UCSD-AML1 (cell line): ENCODE data around the gene PCGF3.
"Not testable (repeated sequence)": the region's sequence is repeated elsewhere in the genome, so short reads cannot be mapped to it uniquely, and the experiment has no call there.

Experiments used
- DNase-seq: peaks from one replicate; lab custom pipeline; 2025; ENCODE audit not compliant: unreplicated experiment; lab: John Stamatoyannopoulos, UW

The PCGF3 gene

GRCh38 chr4:793941-794621 lies 88.4 kb downstream of the PCGF3 start:
- no peak for DNase-seq

- no peak for DNase-seq
Observed at GRCh38 chr4:794900-795725, 89.5 kb downstream of the PCGF3 start.

GRCh38 chr4:795726-796119 lies 90.1 kb downstream of the PCGF3 start:
- DNase-seq = no peak

DNA sequence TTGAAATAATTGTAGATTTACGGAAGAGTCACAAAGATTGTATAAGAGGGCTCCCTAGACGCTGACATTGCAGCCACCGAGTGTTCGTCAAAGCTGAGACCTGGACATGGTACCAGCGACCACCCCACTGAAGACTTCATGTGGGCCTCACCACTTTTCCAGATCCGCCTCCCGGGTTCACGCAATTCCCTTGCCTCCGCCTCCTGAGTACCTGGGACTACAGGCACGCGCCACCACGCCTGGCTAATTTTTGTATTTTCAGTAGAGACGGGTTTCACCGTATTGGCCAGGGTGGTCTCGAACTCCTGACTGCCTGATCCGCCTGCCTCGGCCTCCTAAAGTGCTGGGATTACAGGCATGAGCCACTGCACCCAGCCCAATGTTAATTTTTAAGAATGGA lies 90.6 kb downstream of the PCGF3 start:
- no peak for DNase-seq

- no peak for DNase-seq
Observed at GRCh38 chr4:797066-797465, 91.4 kb downstream of the PCGF3 start.

DNA sequence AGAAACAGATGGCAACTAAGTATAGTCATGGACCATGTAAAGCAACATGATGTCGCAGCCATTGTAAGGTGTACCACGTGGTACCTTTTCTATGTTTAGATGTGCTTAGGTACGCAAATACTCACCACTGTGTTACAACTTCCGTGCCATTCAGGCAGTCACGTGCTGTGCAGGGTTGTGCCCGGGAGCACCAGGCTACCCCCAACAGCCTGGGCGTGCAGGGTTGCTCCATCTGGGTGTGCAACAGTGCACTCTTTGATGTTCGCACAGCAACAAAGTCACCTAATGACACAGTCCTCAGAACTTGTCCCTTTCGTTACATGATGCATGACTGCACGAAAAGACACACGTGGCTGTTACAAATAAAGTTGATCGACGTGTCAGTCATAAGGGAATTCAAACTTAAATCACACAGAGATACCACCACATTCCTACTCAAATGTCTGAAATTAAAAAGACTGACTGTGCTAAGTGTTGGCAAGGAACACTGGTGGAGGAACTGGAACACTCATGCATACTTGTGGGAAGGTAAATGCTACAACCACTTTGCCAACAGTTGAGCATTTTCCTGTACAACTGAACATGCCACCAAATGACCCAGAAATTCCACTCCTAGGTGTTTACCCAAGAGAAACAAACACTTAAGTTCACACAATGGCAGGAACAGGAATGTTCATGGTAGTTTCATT lies 95.9 kb downstream of the PCGF3 start:
- DNase-seq = no peak

- no peak for DNase-seq
Observed at GRCh38 chr4:803884-804283, 98.3 kb downstream of the PCGF3 start.

GRCh38 chr4:804804-805203 lies 99.2 kb downstream of the PCGF3 start:
- no peak for DNase-seq

DNA sequence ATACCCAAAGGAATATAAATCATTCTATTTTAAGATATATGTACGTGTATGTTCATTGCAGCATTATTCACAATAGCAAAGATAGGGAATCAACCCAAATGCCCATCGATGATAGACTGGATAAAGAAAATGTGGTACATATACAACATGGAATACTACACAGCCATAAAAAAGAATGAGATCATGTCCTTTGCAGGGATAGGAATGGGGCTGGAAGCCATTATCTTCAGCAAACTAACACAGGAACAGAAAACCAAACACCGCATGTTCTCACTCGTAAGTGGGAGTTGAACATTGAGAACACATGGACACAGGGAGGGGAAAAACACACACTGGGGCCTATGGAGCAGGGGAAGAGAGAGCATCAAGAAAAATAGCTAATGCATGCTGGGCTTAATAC lies 101.3 kb downstream of the PCGF3 start:
- DNase-seq = not testable (repeated sequence)

DNA sequence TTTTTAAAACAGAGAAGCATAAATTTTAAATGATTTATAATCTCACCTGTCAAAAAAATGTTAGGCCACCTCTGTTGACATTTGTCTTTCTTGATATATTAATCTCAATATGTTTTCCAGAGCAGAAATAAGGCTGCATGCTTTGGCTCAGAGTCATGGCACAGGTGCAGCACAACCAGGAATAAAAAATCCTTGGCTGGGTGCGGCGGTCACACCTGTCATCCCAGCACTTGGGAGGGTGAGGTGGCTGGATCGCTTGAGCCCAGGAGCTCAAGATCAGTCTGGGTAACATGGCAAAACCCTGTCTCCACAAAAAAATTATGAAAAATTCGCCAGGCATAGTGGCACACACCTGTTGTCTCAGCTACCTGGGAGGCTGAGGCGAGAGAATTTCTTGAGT lies 102.2 kb downstream of the PCGF3 start:
- DNase-seq = no peak

DNA sequence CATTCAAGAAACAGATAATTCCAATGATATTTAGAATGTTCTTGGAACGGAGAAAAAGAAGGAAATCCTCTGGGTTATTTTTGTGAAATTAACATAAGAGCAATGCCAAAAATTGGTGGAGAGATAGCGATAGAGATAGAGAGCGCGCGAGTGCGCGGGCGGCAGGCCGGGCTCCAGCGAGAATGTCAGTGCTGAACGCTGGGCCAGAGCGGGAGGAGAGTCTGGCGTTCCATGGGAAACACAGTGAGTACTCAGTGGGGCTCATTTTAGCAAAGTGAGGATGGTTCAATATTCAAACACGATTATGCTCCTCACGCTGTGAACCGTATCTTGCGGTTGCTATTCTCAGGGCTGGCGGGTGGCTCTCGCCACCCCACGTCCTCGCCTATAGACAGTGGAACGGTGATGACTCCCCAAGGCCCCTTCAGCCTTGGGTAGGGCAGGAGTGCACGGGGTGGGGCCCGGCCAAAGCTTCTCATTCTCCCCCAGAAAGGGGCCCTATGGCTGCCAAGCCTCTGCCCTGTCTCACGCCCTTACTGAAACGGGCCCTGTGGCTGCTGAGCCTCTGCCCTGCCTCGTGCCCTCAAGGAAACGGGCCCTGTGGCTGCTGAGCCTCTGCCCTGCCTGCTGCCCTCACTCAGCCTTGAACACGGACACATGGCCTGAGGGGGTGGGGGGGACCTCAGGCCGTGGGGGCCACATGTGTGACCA lies 103.4 kb downstream of the PCGF3 start:
- no peak for DNase-seq

GRCh38 chr4:813900-814299 lies 108.3 kb downstream of the PCGF3 start:
- no peak for DNase-seq

DNA sequence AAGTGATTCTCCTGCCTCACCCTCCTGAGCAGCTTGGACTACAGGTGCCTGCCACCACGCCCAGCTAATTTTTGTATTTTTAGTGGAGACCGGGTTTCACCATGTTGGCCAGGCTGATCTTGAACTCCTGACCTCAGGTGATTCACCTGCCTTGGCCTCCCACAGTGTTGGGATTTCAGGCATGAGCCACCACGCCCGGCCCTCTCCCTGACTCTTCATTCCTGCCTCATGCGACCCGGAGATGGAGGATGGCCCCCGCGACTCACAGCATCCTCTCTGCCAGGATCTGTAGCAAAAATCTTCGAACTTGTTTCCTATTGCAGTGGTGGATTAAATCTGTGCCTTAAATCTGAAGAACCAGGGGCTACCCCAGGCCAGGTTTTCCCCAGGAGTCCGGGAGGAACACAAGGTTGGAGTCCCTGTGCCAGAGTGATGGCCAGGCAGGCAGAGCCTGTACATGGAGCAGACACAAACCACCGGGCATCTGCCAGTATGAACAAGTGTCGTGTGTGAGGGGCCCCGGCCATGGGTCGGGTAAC lies 108.7 kb downstream of the PCGF3 start:
- no peak for DNase-seq

DNA sequence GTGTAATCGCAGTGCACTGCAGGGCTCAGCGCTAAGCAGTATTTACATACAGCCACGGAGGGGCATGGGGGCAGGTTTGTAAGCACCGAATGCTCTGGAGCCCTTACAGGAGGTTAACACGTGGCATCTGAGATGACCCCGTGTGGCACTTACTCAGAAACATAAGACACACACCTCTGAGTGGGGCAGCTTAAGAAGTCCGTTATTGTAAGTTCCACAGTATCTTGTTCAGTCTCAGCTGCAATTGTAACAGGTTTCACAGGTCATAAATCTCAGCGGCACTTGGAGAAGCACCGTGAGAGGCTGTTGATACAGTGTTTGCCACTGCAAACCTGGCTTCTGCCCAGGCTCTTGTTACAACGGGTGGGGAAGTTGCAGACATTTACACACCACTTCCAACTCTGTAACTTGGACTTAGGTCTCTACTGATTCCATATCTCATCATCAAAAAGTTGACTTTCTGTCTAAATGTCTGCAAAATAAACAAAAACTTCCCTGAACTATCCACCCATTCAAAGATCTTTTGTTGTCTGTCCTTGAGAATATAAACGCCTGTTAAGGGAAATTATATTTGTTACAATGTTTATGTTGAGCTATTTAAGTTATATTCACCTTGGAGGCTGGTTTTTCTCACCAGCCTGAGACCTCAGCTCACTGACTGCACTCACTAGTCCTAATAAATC lies 110.0 kb downstream of the PCGF3 start:
- no peak for DNase-seq

GRCh38 chr4:818106-818921 lies 112.7 kb downstream of the PCGF3 start:
- no peak for DNase-seq

DNA sequence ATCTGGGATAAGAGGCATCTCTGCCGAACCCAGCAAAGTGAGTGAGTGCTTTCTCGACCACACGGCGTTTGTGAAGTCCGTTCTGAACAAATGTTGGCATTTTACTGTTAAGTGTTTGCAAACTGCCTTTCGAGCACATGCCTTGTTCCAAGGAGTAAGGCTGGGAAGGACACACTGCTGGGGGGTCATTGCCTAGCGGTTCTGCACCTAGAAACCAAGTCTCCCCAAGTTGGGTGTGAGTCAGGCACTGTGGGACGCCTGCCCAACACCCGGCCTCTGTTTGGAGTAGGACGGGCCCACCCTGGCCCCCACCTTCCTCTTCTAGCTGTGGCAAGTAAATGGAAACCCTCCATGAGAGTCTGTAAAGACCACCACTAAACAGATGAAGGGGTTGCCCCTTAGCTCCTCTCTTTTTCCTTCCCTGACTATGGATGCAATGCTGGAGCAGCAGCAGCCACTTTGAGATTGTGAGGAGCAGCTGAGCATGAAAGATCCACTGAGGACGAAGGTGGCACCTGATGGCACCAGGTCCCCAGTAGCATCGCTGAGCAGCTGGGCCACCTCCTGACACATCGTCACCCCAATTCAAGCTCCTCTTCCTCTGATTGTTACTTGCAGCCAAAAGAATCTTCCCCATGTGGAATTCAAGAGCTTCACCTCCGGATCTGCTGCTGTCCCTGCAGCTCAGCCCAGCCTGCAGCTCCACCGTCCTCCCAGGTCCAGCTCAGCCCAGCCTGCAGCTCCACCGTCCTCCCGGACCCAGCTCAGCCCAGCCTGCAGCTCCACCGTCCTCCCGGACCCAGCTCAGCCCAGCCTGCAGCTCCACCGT lies 114.0 kb downstream of the PCGF3 start:
- no peak for DNase-seq
